DOHH2 (cell line): ENCODE data around the gene SERTAD2.

ENCODE experiments used
- H3F3A ChIP-seq: fragments of 200-600 bp; sonication (generic), shearing (Covaris generic); 2 replicates; pipeline ENCODE4 v1.6.0; 2016; ENCODE audit warnings: antibody characterized with exemption, mild to moderate bottlenecking; ENCODE audit not compliant: control insufficient read depth, insufficient read depth
- H3K27ac ChIP-seq: fragments of 200-600 bp; sonication (generic); 2 replicates; pipeline ENCODE4 v1.5.1; 2014; ENCODE audit warnings: low read depth, mild to moderate bottlenecking, low read length, moderate library complexity
- H3K27me3 ChIP-seq: fragments of 200-600 bp; sonication (generic); 2 replicates; pipeline ENCODE4 v1.6.1; 2014; ENCODE audit warnings: mild to moderate bottlenecking, low read length, mixed read lengths; ENCODE audit not compliant: control insufficient read depth
- H3K36me3 ChIP-seq: fragments of 200-600 bp; sonication (generic); 2 replicates; pipeline ENCODE4 v1.6.1; 2014; ENCODE audit warnings: mild to moderate bottlenecking, low read length, moderate library complexity, mixed read lengths; ENCODE audit not compliant: control insufficient read depth
- H3K4me1 ChIP-seq: fragments of 200-600 bp; sonication (generic); 2 replicates; pipeline ENCODE4 v1.6.1; 2014; ENCODE audit warnings: mild to moderate bottlenecking, low read length, mixed read lengths; ENCODE audit not compliant: control insufficient read depth
- H3K4me2 ChIP-seq: fragments of 200-600 bp; sonication (generic); 2 replicates; pipeline ENCODE4 v1.6.0; 2014; ENCODE audit warnings: mild to moderate bottlenecking, low read length, moderate library complexity
- H3K4me3 ChIP-seq: fragments of 200-600 bp; sonication (generic); 2 replicates; pipeline ENCODE4 v1.5.1; 2014; ENCODE audit warnings: mild to moderate bottlenecking, low read length, mixed read lengths
- H3K79me2 ChIP-seq: fragments of 200-600 bp; sonication (generic); 2 replicates; pipeline ENCODE4 v1.6.1; 2014; ENCODE audit warnings: mild to moderate bottlenecking, low read length, mixed read lengths; ENCODE audit not compliant: control insufficient read depth
- H3K9me2 ChIP-seq: fragments of 200-600 bp; sonication (generic); replicated peaks from 2 replicates; pipeline ENCODE4 v1.6.1; 2014; ENCODE audit warnings: mild to moderate bottlenecking, low read length, mixed read lengths; ENCODE audit not compliant: control insufficient read depth
- H3K9me3 ChIP-seq: fragments of 200-600 bp; sonication (generic); 2 replicates; pipeline ENCODE4 v1.6.1; 2014; ENCODE audit warnings: antibody characterized with exemption, low read length, mixed read lengths; ENCODE audit not compliant: control insufficient read depth, insufficient read depth
- H4K20me1 ChIP-seq: fragments of 200-600 bp; sonication (generic); 2 replicates; pipeline ENCODE4 v1.6.0; 2014; ENCODE audit warnings: low read depth, mild to moderate bottlenecking, antibody characterized with exemption, low read length, moderate library complexity; ENCODE audit not compliant: control insufficient read depth, insufficient read depth
- CTCF ChIP-seq: fragments of 200-600 bp; sonication (generic); IDR thresholded peaks from one replicate; pipeline ENCODE4 v1.5.1; 2014; ENCODE audit warnings: antibody characterized with exemption, mild to moderate bottlenecking, low read depth, low read length; ENCODE audit not compliant: poor library complexity, severe bottlenecking
- EZH2phosphoT487 ChIP-seq: fragments of 200-600 bp; sonication (generic); IDR thresholded peaks from 2 replicates; pipeline ENCODE4 v1.6.1; 2017; ENCODE audit warnings: borderline replicate concordance, mild to moderate bottlenecking, antibody characterized with exemption, low read length, moderate library complexity, mixed read lengths

SERTAD2 gene

GRCh38 chr2:64637000-64637635, 16.6 kb downstream of the SERTAD2 start:
- H4K20me1 ChIP-seq = peaks cover 12% of the 10 kb centered on the region
- H3K79me2 ChIP-seq = peaks cover 85% of the 10 kb centered on the region
- peak overlapping the region; percentile 84 for H3K4me2 ChIP-seq

GRCh38 chr2:64635976-64636911, 17.5 kb downstream of the SERTAD2 start:
- Histone ChIP-seq H3K27ac (peak overlapping the region; percentile 76), H3F3A (peaks cover 14% of the 10 kb centered on the region), H3K36me3 (peaks cover 57% of the 10 kb centered on the region)

More at GRCh38 chr2:64637000-64637635, 16.6 kb downstream of the SERTAD2 start:
- Histone ChIP-seq H3K9me2 (no peaks in the 10 kb centered on the region), H3K27ac (peak overlapping the region; percentile 76), H3K36me3 (peaks cover 66% of the 10 kb centered on the region), H3K4me3 (peak overlapping the region; percentile 50), H3K4me1 (peaks cover 65% of the 10 kb centered on the region), H3K9me3 (no peaks in the 10 kb centered on the region), H3K27me3 (no peaks in the 10 kb centered on the region), H3F3A (peaks cover 16% of the 10 kb centered on the region)
- TF ChIP-seq CTCF = no peak
- TF ChIP-seq EZH2phosphoT487 = no peak

More at GRCh38 chr2:64635976-64636911, 17.5 kb downstream of the SERTAD2 start:
- H3K27me3 ChIP-seq = no peaks in the 10 kb centered on the region
- H4K20me1 ChIP-seq = peaks cover 8% of the 10 kb centered on the region
- peak overlapping the region; percentile 84 for H3K4me2 ChIP-seq
- no peaks in the 10 kb centered on the region for H3K9me2 ChIP-seq
- H3K79me2 ChIP-seq = peaks cover 76% of the 10 kb centered on the region
- TF ChIP-seq EZH2phosphoT487 = no peak
- TF ChIP-seq CTCF = no peak
- H3K9me3 ChIP-seq = no peaks in the 10 kb centered on the region
- H3K4me1 ChIP-seq = peaks cover 56% of the 10 kb centered on the region
- peak overlapping the region; percentile 50 for H3K4me3 ChIP-seq
